ENCODE results near the gene SMARCC2. TPM values are rescaled to one million over a fixed set of nuclear protein-coding genes. Genes with fewer than 3 reads are reported as not detected.

SMARCC2 gene
- total RNA-seq, 2 donors from 2014 or later = 127 to 129 TPM

DNA sequence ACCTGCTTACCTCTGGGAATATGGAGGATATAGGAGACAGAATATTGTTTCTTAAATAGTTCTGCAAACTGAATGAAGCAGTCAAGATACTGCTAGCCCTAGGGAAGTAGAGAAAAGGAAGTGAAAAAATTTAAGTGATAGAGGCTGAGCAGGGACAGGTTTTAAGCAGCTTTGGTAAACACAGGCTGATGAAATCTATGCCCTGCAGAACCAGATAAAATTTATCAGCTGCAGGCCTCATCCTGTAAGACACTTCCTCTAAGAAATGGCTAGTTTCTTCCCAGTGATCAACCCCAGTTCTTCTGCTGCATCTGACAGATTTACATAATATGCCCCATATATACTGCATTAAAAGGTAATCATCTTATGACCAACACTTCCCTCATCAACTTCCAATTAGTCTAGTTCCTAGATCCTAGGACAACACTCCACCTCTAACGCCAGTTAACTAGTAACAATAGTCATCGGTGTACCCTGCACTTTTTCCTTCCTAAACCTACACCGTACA is 62.5 kb downstream of the SMARCC2 start:
- Mint-ChIP-seq H3K4me3 (peak overlapping the region; percentile 89), H3K4me1 (peaks cover 32% of the 10 kb centered on the region), H3K9me3 (no peaks in the 10 kb centered on the region), H3K36me3 (ENCODE audit: low read depth) (peaks cover 20% of the 10 kb centered on the region), H3K27ac (peak overlapping the region; percentile 98), H3K27me3 (ENCODE audit: insufficient read depth) (no peaks in the 10 kb centered on the region)
- Histone ChIP-seq H3K27ac (ENCODE audit: low read depth, low read length) (peak overlapping the region; percentile 16), H3K27me3 (ENCODE audit: control insufficient read depth, insufficient read depth, low read length, poor library complexity, severe bottlenecking) (no peaks in the 10 kb centered on the region), H3K9ac (ENCODE audit: extremely low read depth, low read length, poor library complexity, severe bottlenecking) (peak overlapping the region; percentile 60), H3K36me3 (ENCODE audit: control insufficient read depth, insufficient read depth, low read length) (peaks cover 20% of the 10 kb centered on the region), H3K9me3 (ENCODE audit: control insufficient read depth, low read length) (peaks cover 9% of the 10 kb centered on the region), H3K4me3 (ENCODE audit: low read length) (peak overlapping the region; percentile 94), H3K4me1 (ENCODE audit: control insufficient read depth, insufficient read depth, low read length) (peaks cover 5% of the 10 kb centered on the region)
- 83 to 86% methylated on average over 1 to 3 of the region's 3 CpGs for WGBS, 2 experiments (ENCODE audit: insufficient coverage in 1 of 2, insufficient read length in 1 of 2)
- TF ChIP-seq, protein P1, sequence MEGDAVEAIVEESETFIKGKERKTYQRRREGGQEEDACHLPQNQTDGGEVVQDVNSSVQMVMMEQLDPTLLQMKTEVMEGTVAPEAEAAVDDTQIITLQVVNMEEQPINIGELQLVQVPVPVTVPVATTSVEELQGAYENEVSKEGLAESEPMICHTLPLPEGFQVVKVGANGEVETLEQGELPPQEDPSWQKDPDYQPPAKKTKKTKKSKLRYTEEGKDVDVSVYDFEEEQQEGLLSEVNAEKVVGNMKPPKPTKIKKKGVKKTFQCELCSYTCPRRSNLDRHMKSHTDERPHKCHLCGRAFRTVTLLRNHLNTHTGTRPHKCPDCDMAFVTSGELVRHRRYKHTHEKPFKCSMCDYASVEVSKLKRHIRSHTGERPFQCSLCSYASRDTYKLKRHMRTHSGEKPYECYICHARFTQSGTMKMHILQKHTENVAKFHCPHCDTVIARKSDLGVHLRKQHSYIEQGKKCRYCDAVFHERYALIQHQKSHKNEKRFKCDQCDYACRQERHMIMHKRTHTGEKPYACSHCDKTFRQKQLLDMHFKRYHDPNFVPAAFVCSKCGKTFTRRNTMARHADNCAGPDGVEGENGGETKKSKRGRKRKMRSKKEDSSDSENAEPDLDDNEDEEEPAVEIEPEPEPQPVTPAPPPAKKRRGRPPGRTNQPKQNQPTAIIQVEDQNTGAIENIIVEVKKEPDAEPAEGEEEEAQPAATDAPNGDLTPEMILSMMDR (conservative IDR thresholded peaks at IDR 0.05) = no peak
- no peak for DNase-seq

DNA sequence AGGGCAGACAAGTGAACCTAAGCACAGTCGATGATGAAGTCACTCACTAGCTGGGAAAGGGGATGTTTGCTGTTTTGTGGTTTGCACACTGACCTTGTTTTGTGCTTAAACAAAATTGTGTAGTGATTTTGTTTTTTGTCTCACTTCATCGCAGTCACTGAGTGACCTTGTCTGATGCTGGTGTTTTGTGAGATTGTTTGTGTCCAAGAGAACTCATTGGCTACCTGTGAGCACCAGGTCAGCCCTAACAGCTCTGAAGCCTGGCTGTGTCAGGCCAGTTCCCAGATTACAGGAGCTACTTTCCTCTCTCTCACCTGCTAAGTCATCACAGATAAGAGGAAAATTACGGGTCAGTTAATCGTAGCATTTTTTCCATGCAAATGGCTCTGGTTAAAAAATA is 65.2 kb downstream of the SMARCC2 start:
- Mint-ChIP-seq H3K9me3 (no peaks in the 10 kb centered on the region), H3K36me3 (ENCODE audit: low read depth) (peaks cover 15% of the 10 kb centered on the region), H3K4me1 (peaks cover 28% of the 10 kb centered on the region), H3K27me3 (ENCODE audit: insufficient read depth) (no peaks in the 10 kb centered on the region), H3K27ac (peak overlapping the region; percentile 87), H3K4me3 (no peak overlapping the region)
- Histone ChIP-seq H3K36me3 (ENCODE audit: control insufficient read depth, insufficient read depth, low read length) (peaks cover 13% of the 10 kb centered on the region), H3K27ac (ENCODE audit: low read depth, low read length) (no peak overlapping the region), H3K9ac (ENCODE audit: extremely low read depth, low read length, poor library complexity, severe bottlenecking) (no peak overlapping the region), H3K27me3 (ENCODE audit: control insufficient read depth, insufficient read depth, low read length, poor library complexity, severe bottlenecking) (no peaks in the 10 kb centered on the region), H3K9me3 (ENCODE audit: control insufficient read depth, low read length) (no peaks in the 10 kb centered on the region), H3K4me3 (ENCODE audit: low read length) (no peak overlapping the region), H3K4me1 (ENCODE audit: control insufficient read depth, insufficient read depth, low read length) (peaks cover 6% of the 10 kb centered on the region)
- TF ChIP-seq, protein P1 (conservative IDR thresholded peaks at IDR 0.05) = no peak
- no peak for DNase-seq
- WGBS, 2 experiments (ENCODE audit: insufficient coverage in 1 of 2, insufficient read length in 1 of 2) = 91 to 95% methylated on average over 4 of the region's 4 CpGs

- TF ChIP-seq, protein P1 (conservative IDR thresholded peaks at IDR 0.05) = no peak
- Histone ChIP-seq H3K4me3 (ENCODE audit: low read length) (no peak overlapping the region), H3K9me3 (ENCODE audit: control insufficient read depth, low read length) (no peaks in the 10 kb centered on the region), H3K27ac (ENCODE audit: low read depth, low read length) (no peak overlapping the region), H3K27me3 (ENCODE audit: control insufficient read depth, insufficient read depth, low read length, poor library complexity, severe bottlenecking) (no peaks in the 10 kb centered on the region), H3K36me3 (ENCODE audit: control insufficient read depth, insufficient read depth, low read length) (peaks cover 13% of the 10 kb centered on the region), H3K9ac (ENCODE audit: extremely low read depth, low read length, poor library complexity, severe bottlenecking) (no peak overlapping the region), H3K4me1 (ENCODE audit: control insufficient read depth, insufficient read depth, low read length) (peaks cover 10% of the 10 kb centered on the region)
- peaks cover 35% of the 10 kb centered on the region for H3K4me1 Mint-ChIP-seq
- H3K27ac Mint-ChIP-seq = no peak overlapping the region
- no peaks in the 10 kb centered on the region for H3K27me3 Mint-ChIP-seq (ENCODE audit: insufficient read depth)
- peaks cover 18% of the 10 kb centered on the region for H3K36me3 Mint-ChIP-seq (ENCODE audit: low read depth)
- H3K9me3 Mint-ChIP-seq = no peaks in the 10 kb centered on the region
- DNase-seq = no peak
- no peak overlapping the region for H3K4me3 Mint-ChIP-seq
- 94 to 100% methylated on average over 1 to 2 of the region's 2 CpGs for WGBS, 2 experiments (ENCODE audit: insufficient coverage in 1 of 2, insufficient read length in 1 of 2)
Measured at GRCh38 chr12:56122637-56123036, 66.6 kb downstream of the SMARCC2 start.
